Astrocyte of the spinal cord (primary cell): Measurements from ENCODE around the gene ENPP1.
"Not testable (repeated sequence)": the region's sequence is repeated elsewhere in the genome, so short reads cannot be mapped to it uniquely, and the experiment has no call there.

Experiments
- DNase-seq: peaks from one replicate; pipeline ENCODE4 v3.0.0; 2011; ENCODE audit warnings: low read depth, low spot score
- H3K4me3 ChIP-seq: 2 replicates; pipeline ENCODE4 v1.5.1; 2011; ENCODE audit warnings: low read depth, mild to moderate bottlenecking, low read length, moderate library complexity
- CTCF ChIP-seq: IDR thresholded peaks from 2 replicates; pipeline ENCODE4 v1.5.1; 2012; ENCODE audit warnings: low read depth, mild to moderate bottlenecking, low read length, inconsistent platforms
- in situ Hi-C: cut with HindIII; loops from 2 replicates; pipeline ENCODE4 v1.10.0; 2017; ENCODE audit warnings: low sequenced_read_pairs

ENPP1 gene

GRCh38 chr6:131851049-131851769, 43.4 kb downstream of the ENPP1 start:
- no peak overlapping the region for H3K4me3 ChIP-seq
- DNase-seq = no peak
- in situ Hi-C loops = no loop called here
- no peak for TF ChIP-seq CTCF

GRCh38 chr6:131852200-131852599, 44.4 kb downstream of the ENPP1 start:
- H3K4me3 ChIP-seq = no peak overlapping the region
- no peak for DNase-seq
- no peak for TF ChIP-seq CTCF
- in situ Hi-C loops = no loop called here

- no peak for TF ChIP-seq CTCF
- in situ Hi-C loops = no loop called here
- no peak overlapping the region for H3K4me3 ChIP-seq
- DNase-seq = peak; percentile 15
These were observed 47.0 kb downstream of the ENPP1 start for GRCh38 chr6:131854803-131855202.

- in situ Hi-C loops = no loop called here
- no peak for TF ChIP-seq CTCF
- DNase-seq = peak; percentile 92
- no peak overlapping the region for H3K4me3 ChIP-seq
These were observed 51.1 kb downstream of the ENPP1 start for GRCh38 chr6:131858765-131859415.

- H3K4me3 ChIP-seq, in situ Hi-C loops: not testable (repeated sequence)
- DNase-seq = peak; percentile 30
These were observed 51.8 kb downstream of the ENPP1 start for GRCh38 chr6:131859658-131860057.

GRCh38 chr6:131861381-131861780, 53.6 kb downstream of the ENPP1 start:
- in situ Hi-C loops = no loop called here
- TF ChIP-seq CTCF = no peak
- DNase-seq = peak; percentile 42
- no peak overlapping the region for H3K4me3 ChIP-seq

GRCh38 chr6:131862476-131862875, 54.7 kb downstream of the ENPP1 start:
- in situ Hi-C loops = no loop called here
- H3K4me3 ChIP-seq = no peak overlapping the region
- TF ChIP-seq CTCF = no peak
- DNase-seq = no peak
